ENCODE data around the gene SLC2A4.
A peak's percentile ranks its signal among the peaks of the same experiment; 100 is the strongest.

The SLC2A4 gene

GRCh38 chr17:7266784-7267183 lies 14.7 kb upstream of the SLC2A4 start:
- no peak for DNase-seq (ENCODE audit: low read depth, low spot score)

DNA sequence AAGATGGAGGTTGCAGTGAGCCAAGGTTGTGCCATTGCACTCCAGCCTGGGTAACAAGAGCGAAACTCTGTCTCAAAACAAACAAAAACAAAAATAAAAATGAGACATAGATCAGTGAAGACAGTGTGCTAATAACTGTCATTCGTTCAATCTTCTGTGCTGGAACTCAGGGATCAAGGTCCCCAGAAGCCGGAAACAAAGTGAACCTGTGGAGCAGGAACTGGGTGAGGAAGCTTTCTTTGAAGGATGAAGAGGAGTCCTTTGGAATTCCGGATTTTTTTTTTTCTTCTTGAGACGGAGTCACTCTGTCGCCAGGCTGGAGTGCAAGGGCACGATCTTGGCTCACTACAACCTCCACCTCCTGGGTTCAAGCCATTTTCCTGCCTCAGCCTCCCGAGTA lies 2.1 kb upstream of the SLC2A4 start:
- DNase-seq (ENCODE audit: low read depth, low spot score) = no peak

DNA sequence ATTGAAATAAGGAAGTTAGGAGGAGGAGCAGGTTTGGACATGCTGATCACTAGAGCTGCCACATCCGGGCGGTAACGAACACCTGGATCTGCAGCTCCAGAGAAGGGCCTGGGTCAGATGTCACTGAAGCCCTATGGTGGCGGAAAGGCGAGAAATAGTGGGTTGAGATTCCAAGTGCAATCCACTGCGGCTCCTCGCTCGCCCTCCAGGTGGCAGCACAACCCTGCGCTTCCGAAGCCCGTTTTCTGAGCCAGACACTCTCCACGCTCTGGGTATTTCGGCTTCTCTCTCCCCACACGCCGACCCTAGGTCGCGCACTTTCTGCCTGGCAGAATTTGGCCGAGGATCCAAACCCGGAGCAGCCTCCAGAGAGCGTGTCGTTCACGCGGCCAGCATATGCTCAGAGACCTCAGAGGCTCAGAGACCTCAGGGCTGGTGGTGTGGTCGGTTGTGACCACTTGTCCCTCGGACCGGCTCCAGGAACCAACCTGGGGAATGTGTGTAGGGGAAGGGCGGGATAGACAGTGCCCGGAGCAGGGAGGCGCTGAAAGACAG lies 922 bp upstream of the SLC2A4 start:
- DNase-seq (ENCODE audit: low read depth, low spot score) = peak; percentile 71

DNA sequence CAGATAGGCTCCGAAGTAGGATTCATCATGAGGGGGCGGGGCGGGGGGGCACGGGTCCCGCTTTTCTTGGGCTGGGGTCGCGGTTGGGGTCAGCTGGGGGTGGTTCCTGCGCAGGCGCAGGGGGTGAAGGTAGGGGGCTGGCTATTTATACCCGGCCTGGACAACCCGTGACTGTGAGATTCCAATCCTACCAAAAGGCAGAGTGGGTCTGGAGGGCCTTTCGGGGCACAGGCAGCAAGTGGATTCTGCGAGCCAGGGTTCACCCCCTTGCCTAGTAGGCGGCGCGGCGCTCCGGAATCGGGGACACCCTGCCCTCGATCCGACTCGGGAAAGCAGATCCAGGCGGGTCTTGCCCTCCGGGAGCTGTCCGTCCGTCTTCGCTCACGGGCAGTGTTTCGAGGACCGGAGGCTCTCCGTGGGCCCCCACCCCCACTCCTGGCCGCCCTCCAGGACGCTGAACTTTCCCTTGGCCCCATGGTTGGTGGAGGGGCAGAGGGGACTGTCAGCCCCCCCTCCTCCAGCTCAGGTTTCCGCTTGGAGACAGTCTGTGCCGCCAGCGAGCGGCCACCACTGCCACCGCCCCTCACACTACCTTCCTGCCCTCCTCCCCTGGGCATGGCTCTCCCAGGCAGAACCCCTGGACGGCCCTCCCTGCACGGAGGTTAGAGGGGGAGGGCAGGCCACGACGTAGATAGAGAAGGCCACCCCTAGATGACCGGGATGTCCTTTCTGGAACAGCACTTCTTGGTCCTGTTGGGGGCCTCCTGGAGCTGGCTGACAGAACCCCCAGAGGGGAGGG lies 634 bp downstream of the SLC2A4 start:
- DNase-seq (ENCODE audit: low read depth, low spot score) = no peak

DNA sequence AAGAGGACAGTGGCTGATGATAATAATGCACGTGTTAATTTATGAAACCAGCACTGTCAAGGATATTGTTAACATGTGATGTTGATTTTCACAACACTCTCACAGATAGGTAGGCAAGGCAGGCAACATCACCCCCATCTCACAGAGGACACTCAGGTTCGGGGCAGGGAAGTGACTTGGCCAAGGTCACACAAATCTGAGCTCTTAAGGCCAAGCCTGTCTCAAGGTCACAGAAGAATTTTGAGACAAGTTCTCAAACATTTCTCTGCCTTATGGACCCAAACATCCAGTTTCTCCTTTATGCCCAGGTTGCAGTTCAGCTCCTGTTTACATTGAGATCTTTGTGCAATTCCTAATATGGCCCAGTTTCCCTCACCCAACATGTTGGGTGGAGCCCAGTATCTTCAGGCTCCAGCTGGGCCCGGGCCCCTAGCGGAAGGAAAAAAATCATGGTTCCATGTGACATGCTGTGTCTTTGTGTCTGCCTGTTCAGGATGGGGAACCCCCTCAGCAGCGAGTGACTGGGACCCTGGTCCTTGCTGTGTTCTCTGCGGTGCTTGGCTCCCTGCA lies 1.3 kb downstream of the SLC2A4 start:
- DNase-seq (ENCODE audit: low read depth, low spot score) = no peak

GRCh38 chr17:7283471-7284216 lies 2.1 kb downstream of the SLC2A4 start:
- DNase-seq (ENCODE audit: low read depth, low spot score) = no peak

DNA sequence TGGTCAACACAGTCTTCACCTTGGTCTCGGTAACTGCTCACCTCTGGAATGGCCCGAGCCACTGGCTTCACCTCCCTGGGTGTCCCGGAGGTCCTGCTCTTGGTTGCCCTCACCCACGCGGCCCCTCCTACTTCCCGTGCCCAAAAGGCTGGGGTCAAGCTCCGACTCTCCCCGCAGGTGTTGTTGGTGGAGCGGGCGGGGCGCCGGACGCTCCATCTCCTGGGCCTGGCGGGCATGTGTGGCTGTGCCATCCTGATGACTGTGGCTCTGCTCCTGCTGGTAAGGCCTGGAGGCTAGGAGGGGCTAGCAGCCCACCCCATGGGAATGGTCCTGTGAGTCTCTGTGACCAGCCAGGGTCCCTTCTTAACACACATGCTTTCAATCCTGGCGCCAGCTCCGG lies 3.4 kb downstream of the SLC2A4 start:
- no peak for DNase-seq (ENCODE audit: low read depth, low spot score)

DNA sequence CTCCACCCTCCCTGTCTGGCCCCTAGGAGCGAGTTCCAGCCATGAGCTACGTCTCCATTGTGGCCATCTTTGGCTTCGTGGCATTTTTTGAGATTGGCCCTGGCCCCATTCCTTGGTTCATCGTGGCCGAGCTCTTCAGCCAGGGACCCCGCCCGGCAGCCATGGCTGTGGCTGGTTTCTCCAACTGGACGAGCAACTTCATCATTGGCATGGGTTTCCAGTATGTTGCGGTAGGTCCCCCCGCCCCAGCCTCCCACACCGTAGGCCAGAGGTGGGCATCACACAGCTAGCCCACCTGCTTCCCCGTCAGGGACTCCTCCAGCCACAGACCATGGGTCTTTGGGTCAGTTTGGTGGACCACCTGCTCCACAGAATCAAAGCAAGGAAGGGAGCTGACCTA lies 4.2 kb downstream of the SLC2A4 start:
- DNase-seq (ENCODE audit: low read depth, low spot score) = no peak

GRCh38 chr17:7289256-7290032 lies 7.9 kb downstream of the SLC2A4 start:
- no peak for DNase-seq (ENCODE audit: low read depth, low spot score)

DNA sequence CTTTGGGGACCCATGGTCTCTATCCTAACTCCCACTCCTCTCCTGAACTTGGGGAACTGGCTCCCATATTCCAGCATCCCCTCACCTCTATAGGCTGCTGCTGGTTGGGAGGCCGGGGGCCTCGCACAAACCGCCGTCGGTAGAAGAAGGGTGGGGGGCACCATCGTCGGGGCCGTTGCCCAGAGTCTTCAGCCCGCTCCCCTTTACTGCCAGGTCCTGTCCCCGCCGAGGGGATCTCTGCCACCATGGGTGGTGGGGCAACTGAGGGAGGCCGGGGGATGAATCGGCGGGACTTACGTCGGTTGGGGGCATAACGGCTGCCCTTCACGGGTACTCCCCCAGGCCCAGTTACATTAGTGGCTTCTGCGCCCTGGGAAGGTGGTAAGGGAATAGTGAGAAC lies 8.6 kb downstream of the SLC2A4 start:
- no peak for DNase-seq (ENCODE audit: low read depth, low spot score)

- no peak for DNase-seq (ENCODE audit: low read depth, low spot score)
These were observed 9.2 kb downstream of the SLC2A4 start for GRCh38 chr17:7290685-7291084.

GRCh38 chr17:7292194-7292593 lies 10.7 kb downstream of the SLC2A4 start:
- DNase-seq (ENCODE audit: low read depth, low spot score) = no peak

GRCh38 chr17:7292729-7293128 lies 11.2 kb downstream of the SLC2A4 start:
- no peak for DNase-seq (ENCODE audit: low read depth, low spot score)

- DNase-seq (ENCODE audit: low read depth, low spot score) = no peak
These were observed 11.6 kb downstream of the SLC2A4 start for GRCh38 chr17:7293159-7293558.

DNA sequence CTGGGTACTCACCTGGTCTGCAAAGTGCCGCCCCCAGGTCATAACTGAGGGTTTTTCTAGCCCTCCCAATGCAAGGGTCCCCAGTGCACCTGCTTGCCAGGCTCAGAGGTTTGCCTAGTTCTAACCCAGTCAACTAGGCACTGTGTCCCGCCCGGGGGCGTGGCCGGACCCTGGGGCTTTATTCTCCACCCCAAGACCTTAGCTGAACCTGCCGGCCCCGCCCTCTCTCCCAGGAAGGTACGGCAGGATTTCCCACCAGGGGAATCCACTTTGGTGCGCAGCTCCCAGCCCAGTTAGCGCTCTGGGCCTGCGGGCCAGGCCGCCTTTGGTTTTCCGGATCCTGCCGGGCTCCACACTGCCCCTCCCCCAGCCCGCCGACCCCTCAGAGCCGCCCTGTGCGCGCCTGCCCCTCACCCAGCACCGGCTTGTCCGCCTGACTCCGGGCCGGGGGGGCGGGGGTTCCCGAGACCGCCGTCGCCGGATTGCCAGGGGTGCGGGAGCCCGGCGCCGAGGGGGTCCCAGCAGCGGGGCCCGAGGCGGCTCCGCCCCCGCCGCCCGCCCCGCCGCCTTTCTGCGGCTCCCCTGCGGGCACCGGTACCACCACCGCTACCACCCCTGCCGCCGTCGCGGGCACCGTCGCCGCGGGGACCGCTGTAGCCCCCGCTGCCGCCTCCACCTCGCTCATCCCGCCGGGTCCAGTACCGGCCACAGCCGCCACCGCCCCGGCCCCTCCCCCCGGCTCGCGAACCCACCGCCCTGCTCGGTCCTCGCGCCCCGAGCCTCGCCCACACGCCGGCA lies 12.5 kb downstream of the SLC2A4 start:
- no peak for DNase-seq (ENCODE audit: low read depth, low spot score)

DNA sequence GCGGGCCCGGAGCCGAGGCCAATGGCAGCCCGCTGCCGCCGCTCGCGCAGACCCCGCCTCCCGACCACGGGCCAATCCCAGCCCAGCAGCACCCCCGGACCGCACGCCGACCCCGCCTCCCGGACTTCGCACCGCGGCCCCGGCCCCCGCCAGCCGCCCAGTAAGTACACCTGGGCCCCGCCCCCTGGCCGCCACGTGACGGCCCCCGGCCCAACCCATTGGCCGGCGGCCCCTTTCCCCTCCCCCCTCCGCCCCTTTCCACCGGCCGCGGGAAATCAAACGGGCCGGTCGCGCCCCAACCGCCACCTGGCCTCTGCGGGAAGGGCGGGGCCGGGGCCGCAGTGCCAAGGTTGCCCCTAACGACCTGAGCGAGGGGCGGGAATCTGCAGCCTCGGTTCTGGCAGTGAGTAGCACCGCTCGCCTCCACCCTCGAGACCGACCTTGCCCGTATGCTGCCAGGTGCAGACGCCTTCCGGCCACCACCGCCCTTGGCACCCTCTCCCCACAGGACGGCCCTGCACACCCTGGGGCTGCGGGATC lies 13.2 kb downstream of the SLC2A4 start, which contains the start of gene YBX2:
YBX2 (minus strand) TSS at position 26 of the 540 bp plus-strand sequence. CDS start 139 bp downstream, outside the sequence.
- DNase-seq (ENCODE audit: low read depth, low spot score) = peak; percentile 39

- no peak for DNase-seq (ENCODE audit: low read depth, low spot score)
These were observed 14.0 kb downstream of the SLC2A4 start for GRCh38 chr17:7295230-7296180.

- no peak for DNase-seq (ENCODE audit: low read depth, low spot score)
These were observed 14.8 kb downstream of the SLC2A4 start for GRCh38 chr17:7296189-7296861.

- no peak for DNase-seq (ENCODE audit: low read depth, low spot score)
These were observed 22.7 kb downstream of the SLC2A4 start for GRCh38 chr17:7304179-7304578.

Data from activated CD4-positive, CD25-positive, alpha-beta regulatory T cell treated with anti-CD3 and anti-CD28 coated beads, Interleukin-2, amount 50 U/mL, for 16 hours (primary cell).